ENCODE results near the gene RAX2. TPM values are rescaled to one million over a fixed set of nuclear protein-coding genes. Genes with fewer than 3 reads are reported as not detected.

Gene RAX2
- total and polyA plus RNA-seq, 2 donors (not counting 1 experiment from before 2014, with no cell fraction given), result not detected

DNA sequence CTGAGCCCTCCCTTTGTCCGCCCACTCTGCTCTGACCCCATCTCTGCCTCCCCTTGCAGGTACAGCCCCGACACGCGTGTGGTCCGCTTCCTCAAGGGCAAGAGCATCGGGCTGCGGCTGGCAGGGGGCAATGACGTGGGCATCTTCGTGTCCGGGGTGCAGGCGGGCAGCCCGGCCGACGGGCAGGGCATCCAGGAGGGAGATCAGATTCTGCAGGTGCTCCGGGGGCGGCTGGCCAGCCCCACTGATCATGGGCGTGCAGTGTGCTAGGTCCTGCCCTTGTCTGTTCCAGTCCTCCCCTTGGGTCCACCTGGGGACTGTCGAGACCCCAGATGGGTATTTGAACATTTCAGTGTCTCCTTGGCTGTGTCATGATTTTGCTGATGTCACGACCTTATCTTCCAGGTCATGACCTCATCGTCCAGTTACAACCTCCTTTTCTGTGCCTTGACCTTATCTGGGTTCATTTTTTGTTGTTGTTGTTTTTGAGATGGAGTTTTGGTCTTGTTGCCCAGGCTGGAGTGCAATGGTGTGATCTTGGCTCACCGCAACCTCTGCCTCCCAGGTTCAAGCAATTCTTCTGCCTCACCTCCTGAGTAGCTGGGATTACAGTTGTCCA, 35.8 kb downstream of the RAX2 start:
- no peaks in the 10 kb centered on the region for H3K36me3 ChIP-seq (ENCODE audit: control insufficient read depth, insufficient read depth, low read length)
- H3K27me3 ChIP-seq (ENCODE audit: control insufficient read depth, insufficient read depth, low read length), result no peaks in the 10 kb centered on the region
- H3K4me3 ChIP-seq (replicated peaks in 1 of 4; ENCODE audit: control extremely low read depth in 1 of 4, insufficient read depth in 1 of 4, low read depth in 3 of 4, low read length in 4 of 4), result no peak overlapping the region
- H3K79me2 ChIP-seq (ENCODE audit: control insufficient read depth, insufficient read depth, low read length), result no peaks in the 10 kb centered on the region
- no peaks in the 10 kb centered on the region for H3K4me1 ChIP-seq (ENCODE audit: control insufficient read depth, extremely low read depth, insufficient read depth, low read length)
- H3K4me2 ChIP-seq (ENCODE audit: extremely low read depth, insufficient read depth, low read length), result no peak overlapping the region
- no peak for DNase-seq (ENCODE audit: low read depth in 2 of 2)
- H3K27ac ChIP-seq (ENCODE audit: insufficient read depth, low read length), result no peak overlapping the region
- no peak overlapping the region for H2AFZ ChIP-seq (ENCODE audit: low read length)
- H3K9ac ChIP-seq (ENCODE audit: insufficient read depth, low read length), result no peak overlapping the region
- H3K9me3 ChIP-seq (ENCODE audit: control insufficient read depth, insufficient read depth, low read depth, low read length), result no peaks in the 10 kb centered on the region
- H4K20me1 ChIP-seq (ENCODE audit: control insufficient read depth, extremely low read depth, insufficient read depth, low read length), result no peaks in the 10 kb centered on the region
- TF ChIP-seq CTCF (conservative IDR thresholded peaks at IDR 0.05 in 1 of 2, IDR thresholded peaks at IDR 0.05 in 1 of 2; ENCODE audit: low read depth in 1 of 2, low read length in 2 of 2) (no peak), EZH2 (IDR thresholded peaks at IDR 0.05; ENCODE audit: low read length, missing control alignments) (no peak)

DNA sequence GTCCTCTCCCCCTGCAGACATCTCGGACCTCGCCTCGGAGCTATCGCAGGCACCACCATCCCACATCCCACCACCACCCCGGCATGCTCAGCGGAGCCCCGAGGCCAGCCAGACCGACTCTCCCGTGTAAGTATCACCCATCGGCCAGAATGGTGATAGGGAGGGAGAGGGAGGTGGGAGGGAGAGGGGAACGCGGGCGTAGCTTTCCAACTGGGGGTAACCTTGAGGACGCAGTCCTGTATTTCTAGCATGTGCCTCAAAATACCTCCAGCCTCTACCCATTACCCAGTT, 37.8 kb downstream of the RAX2 start:
- DNase-seq (ENCODE audit: low read depth in 2 of 2), result no peak
- Histone ChIP-seq H3K4me2 (ENCODE audit: extremely low read depth, insufficient read depth, low read length) (no peak overlapping the region), H3K27ac (ENCODE audit: insufficient read depth, low read length) (no peak overlapping the region), H3K79me2 (ENCODE audit: control insufficient read depth, insufficient read depth, low read length) (no peaks in the 10 kb centered on the region), H3K4me1 (ENCODE audit: control insufficient read depth, extremely low read depth, insufficient read depth, low read length) (no peaks in the 10 kb centered on the region), H2AFZ (ENCODE audit: low read length) (no peak overlapping the region), H3K9ac (ENCODE audit: insufficient read depth, low read length) (no peak overlapping the region), H3K9me3 (ENCODE audit: control insufficient read depth, insufficient read depth, low read depth, low read length) (no peaks in the 10 kb centered on the region), H3K36me3 (ENCODE audit: control insufficient read depth, insufficient read depth, low read length) (no peaks in the 10 kb centered on the region), H3K27me3 (ENCODE audit: control insufficient read depth, insufficient read depth, low read length) (no peaks in the 10 kb centered on the region), H4K20me1 (ENCODE audit: control insufficient read depth, extremely low read depth, insufficient read depth, low read length) (no peaks in the 10 kb centered on the region), H3K4me3 (replicated peaks in 1 of 4; ENCODE audit: control extremely low read depth in 1 of 4, insufficient read depth in 1 of 4, low read depth in 3 of 4, low read length in 4 of 4) (no peak overlapping the region)
- TF ChIP-seq EZH2 (IDR thresholded peaks at IDR 0.05; ENCODE audit: low read length, missing control alignments) (no peak), CTCF (conservative IDR thresholded peaks at IDR 0.05 in 1 of 2, IDR thresholded peaks at IDR 0.05 in 1 of 2; ENCODE audit: low read depth in 1 of 2, low read length in 2 of 2) (no peak)

GRCh38 chr19:3733549-3734309, 38.3 kb downstream of the RAX2 start:
- H3K4me1 ChIP-seq (ENCODE audit: control insufficient read depth, extremely low read depth, insufficient read depth, low read length), result no peaks in the 10 kb centered on the region
- H3K4me2 ChIP-seq (ENCODE audit: extremely low read depth, insufficient read depth, low read length), result no peak overlapping the region
- no peak overlapping the region for H3K4me3 ChIP-seq (replicated peaks in 1 of 4; ENCODE audit: control extremely low read depth in 1 of 4, insufficient read depth in 1 of 4, low read depth in 3 of 4, low read length in 4 of 4)
- H3K9me3 ChIP-seq (ENCODE audit: control insufficient read depth, insufficient read depth, low read depth, low read length), result no peaks in the 10 kb centered on the region
- no peaks in the 10 kb centered on the region for H4K20me1 ChIP-seq (ENCODE audit: control insufficient read depth, extremely low read depth, insufficient read depth, low read length)
- H3K9ac ChIP-seq (ENCODE audit: insufficient read depth, low read length), result no peak overlapping the region
- DNase-seq (ENCODE audit: low read depth in 2 of 2), result no peak
- no peak overlapping the region for H3K27ac ChIP-seq (ENCODE audit: insufficient read depth, low read length)
- TF ChIP-seq EZH2 (IDR thresholded peaks at IDR 0.05; ENCODE audit: low read length, missing control alignments) (no peak), CTCF (conservative IDR thresholded peaks at IDR 0.05 in 1 of 2, IDR thresholded peaks at IDR 0.05 in 1 of 2; ENCODE audit: low read depth in 1 of 2, low read length in 2 of 2) (no peak)
- H3K36me3 ChIP-seq (ENCODE audit: control insufficient read depth, insufficient read depth, low read length), result no peaks in the 10 kb centered on the region
- H2AFZ ChIP-seq (ENCODE audit: low read length), result no peak overlapping the region
- H3K27me3 ChIP-seq (ENCODE audit: control insufficient read depth, insufficient read depth, low read length), result no peaks in the 10 kb centered on the region
- no peaks in the 10 kb centered on the region for H3K79me2 ChIP-seq (ENCODE audit: control insufficient read depth, insufficient read depth, low read length)

All from fibroblast of lung (primary cell).